ENCODE measurements around the gene RINL.

- TF ChIP-seq POLR2AphosphoS5 (IDR thresholded peaks at IDR 0.05; ENCODE audit: low read depth, low read length) (no peak), TAF1 (IDR thresholded peaks at IDR 0.05; ENCODE audit: low read depth, low read length) (no peak), POLR2A (IDR thresholded peaks at IDR 0.05; ENCODE audit: low read depth, low read length) (no peak)
Observed at GRCh38 chr19:38830039-38830733, 47.9 kb downstream of the RINL start.
